Neural cell (in vitro differentiated cells): Measurements from ENCODE around the gene COLEC11. TPM values are rescaled to one million over a fixed set of nuclear protein-coding genes. Genes with fewer than 3 reads are reported as not detected.

Source experiments
- H2AFZ ChIP-seq: fragments of 200-600, 300-800 bp; sonication (generic), shearing (Covaris generic); 2 replicates; pipeline ENCODE4 v1.6.0; 2014; ENCODE audit warnings: low read depth, mild to moderate bottlenecking, antibody characterized with exemption, low read length, moderate library complexity
- H3F3A ChIP-seq: fragments of 200-600 bp; shearing (Covaris generic); 2 replicates; pipeline ENCODE4 v1.6.1; 2016; ENCODE audit warnings: mild to moderate bottlenecking, moderate library complexity, mixed read lengths, antibody characterized with exemption, low read length; ENCODE audit not compliant: insufficient read depth, poor library complexity, severe bottlenecking
- H3K27ac ChIP-seq: fragments of 200-600, 300-800 bp; sonication (generic), shearing (Covaris generic); 2 replicates; pipeline ENCODE4 v1.5.1; 2014; ENCODE audit warnings: mild to moderate bottlenecking, low read length, moderate library complexity
- H3K27me3 ChIP-seq: fragments of 300-800, 200-600 bp; sonication (generic), shearing (Covaris generic); 2 replicates; pipeline ENCODE4 v1.6.0; 2014; ENCODE audit warnings: mild to moderate bottlenecking, low read depth, low read length, moderate library complexity; ENCODE audit not compliant: insufficient read depth
- H3K36me3 ChIP-seq: fragments of 300-800, 200-600 bp; sonication (generic), shearing (Covaris generic); 2 replicates; pipeline ENCODE4 v1.5.1; 2014; ENCODE audit warnings: mild to moderate bottlenecking, antibody characterized with exemption, low read length, moderate library complexity; ENCODE audit not compliant: insufficient read depth
- H3K4me2 ChIP-seq: fragments of 300-800, 200-600 bp; sonication (generic), shearing (Covaris generic); 2 replicates; pipeline ENCODE4 v1.6.0; 2014; ENCODE audit warnings: mild to moderate bottlenecking, low read length
- H3K4me3 ChIP-seq: fragments of 300-800, 200-600 bp; sonication (generic), shearing (Covaris generic); 2 replicates; pipeline ENCODE4 v1.5.1; 2014; ENCODE audit warnings: mild to moderate bottlenecking, low read length, moderate library complexity
- H3K79me2 ChIP-seq: fragments of 200-600 bp; shearing (Covaris generic); replicated peaks from 2 replicates; pipeline ENCODE4 v1.6.0; 2014; ENCODE audit warnings: mild to moderate bottlenecking, low read length, moderate library complexity; ENCODE audit not compliant: insufficient read depth
- H3K9ac ChIP-seq: fragments of 300-800, 200-600 bp; sonication (generic), shearing (Covaris generic); 2 replicates; pipeline ENCODE4 v1.6.1; 2016; ENCODE audit warnings: mild to moderate bottlenecking, low read length, mixed read lengths
- H3K9me2 ChIP-seq: fragments of 200-600 bp; shearing (Covaris generic); 2 replicates; pipeline ENCODE4 v1.6.1; 2016; ENCODE audit warnings: mild to moderate bottlenecking, low read length, mixed read lengths; ENCODE audit not compliant: insufficient read depth
- H3K9me3 ChIP-seq: fragments of 200-600, 300-800 bp; sonication (generic), shearing (Covaris generic); 2 replicates; pipeline ENCODE4 v1.6.1; 2016; ENCODE audit warnings: mild to moderate bottlenecking, mixed run types, low read length, moderate library complexity, mixed read lengths
- H4K20me1 ChIP-seq: fragments of 200-600 bp; shearing (Covaris generic); 2 replicates; pipeline ENCODE4 v1.6.1; 2016; ENCODE audit warnings: mild to moderate bottlenecking, mixed run types; ENCODE audit not compliant: insufficient read depth
- EP300 ChIP-seq: fragments of 450-650 bp; conservative IDR thresholded peaks from 2 replicates; pipeline ENCODE4 v1.6.1; 2014; ENCODE audit warnings: antibody characterized with exemption, mild to moderate bottlenecking, moderate library complexity; ENCODE audit not compliant: poor library complexity, severe bottlenecking
- EZH2 ChIP-seq: fragments of 200-600, 300-800 bp; shearing (Covaris generic), sonication (generic); IDR thresholded peaks from 2 replicates; pipeline ENCODE4 v1.6.1; 2014; ENCODE audit warnings: antibody characterized with exemption, low read length, borderline replicate concordance, mild to moderate bottlenecking; ENCODE audit not compliant: insufficient read depth, poor library complexity, severe bottlenecking
- MXI1 ChIP-seq: fragments of 450-650 bp; conservative IDR thresholded peaks from 2 replicates; pipeline ENCODE4 v1.6.1; 2014; ENCODE audit warnings: antibody characterized with exemption, mild to moderate bottlenecking; ENCODE audit not compliant: poor library complexity, severe bottlenecking
- POLR2AphosphoS5 ChIP-seq: IDR thresholded peaks from 2 replicates; pipeline ENCODE4 v1.6.1; 2012
- RAD21 ChIP-seq: fragments of 450-650 bp; conservative IDR thresholded peaks from 2 replicates; pipeline ENCODE4 v1.6.1; 2014; ENCODE audit warnings: antibody characterized with exemption, mild to moderate bottlenecking, moderate library complexity
- REST ChIP-seq: IDR thresholded peaks from 2 replicates; pipeline ENCODE4 v1.6.1; 2012; ENCODE audit warnings: borderline replicate concordance
- SMC3 ChIP-seq: fragments of 450-650 bp; conservative IDR thresholded peaks from 2 replicates; pipeline ENCODE4 v1.6.1; 2014; ENCODE audit warnings: antibody characterized with exemption, mild to moderate bottlenecking, moderate library complexity; ENCODE audit not compliant: poor library complexity
- TAF1 ChIP-seq: IDR thresholded peaks from 2 replicates; pipeline ENCODE4 v1.6.1; 2012; ENCODE audit warnings: low read depth
- polyA plus RNA-seq: library from polyadenylated mRNA; depleted of rRNA; stranded (reverse); fragments of >200 nt; gene quantifications from 2 replicates; pipeline ENCODE4 v1.2.3, GENCODE V29; 2014
- TF ChIP-seq, protein P1 (sequence below): fragments of 450-650 bp; IDR thresholded peaks from 2 replicates; pipeline ENCODE4 v1.5.1; 2014; ENCODE audit warnings: antibody characterized with exemption, mild to moderate bottlenecking, moderate library complexity; ENCODE audit not compliant: poor library complexity, severe bottlenecking

The COLEC11 gene
- polyA plus RNA-seq, 1 donor from 2014 or later: 4.0 TPM

- Histone ChIP-seq H3K9me3 (no peaks in the 10 kb centered on the region), H3K9me2 (no peaks in the 10 kb centered on the region), H3K36me3 (no peaks in the 10 kb centered on the region), H3K27me3 (no peaks in the 10 kb centered on the region), H3F3A (no peaks in the 10 kb centered on the region), H4K20me1 (no peaks in the 10 kb centered on the region), H3K79me2 (no peaks in the 10 kb centered on the region), H3K27ac (no peak overlapping the region), H3K9ac (no peak overlapping the region), H3K4me3 (no peak overlapping the region), H2AFZ (no peak overlapping the region), H3K4me2 (no peak overlapping the region)
- TF ChIP-seq TAF1 (no peak), REST (no peak), MXI1 (no peak), EP300 (no peak), SMC3 (no peak), EZH2 (no peak), POLR2AphosphoS5 (no peak)
- TF ChIP-seq, protein P1, sequence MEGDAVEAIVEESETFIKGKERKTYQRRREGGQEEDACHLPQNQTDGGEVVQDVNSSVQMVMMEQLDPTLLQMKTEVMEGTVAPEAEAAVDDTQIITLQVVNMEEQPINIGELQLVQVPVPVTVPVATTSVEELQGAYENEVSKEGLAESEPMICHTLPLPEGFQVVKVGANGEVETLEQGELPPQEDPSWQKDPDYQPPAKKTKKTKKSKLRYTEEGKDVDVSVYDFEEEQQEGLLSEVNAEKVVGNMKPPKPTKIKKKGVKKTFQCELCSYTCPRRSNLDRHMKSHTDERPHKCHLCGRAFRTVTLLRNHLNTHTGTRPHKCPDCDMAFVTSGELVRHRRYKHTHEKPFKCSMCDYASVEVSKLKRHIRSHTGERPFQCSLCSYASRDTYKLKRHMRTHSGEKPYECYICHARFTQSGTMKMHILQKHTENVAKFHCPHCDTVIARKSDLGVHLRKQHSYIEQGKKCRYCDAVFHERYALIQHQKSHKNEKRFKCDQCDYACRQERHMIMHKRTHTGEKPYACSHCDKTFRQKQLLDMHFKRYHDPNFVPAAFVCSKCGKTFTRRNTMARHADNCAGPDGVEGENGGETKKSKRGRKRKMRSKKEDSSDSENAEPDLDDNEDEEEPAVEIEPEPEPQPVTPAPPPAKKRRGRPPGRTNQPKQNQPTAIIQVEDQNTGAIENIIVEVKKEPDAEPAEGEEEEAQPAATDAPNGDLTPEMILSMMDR: no peak
These were observed 80.8 kb downstream of the COLEC11 start for GRCh38 chr2:3675687-3676086.

- H3K4me2 ChIP-seq: no peak overlapping the region
- no peak overlapping the region for H2AFZ ChIP-seq
- H3K36me3 ChIP-seq: no peaks in the 10 kb centered on the region
- no peak overlapping the region for H3K27ac ChIP-seq
- no peaks in the 10 kb centered on the region for H3K27me3 ChIP-seq
- TF ChIP-seq REST: no peak
- no peak for TF ChIP-seq EZH2
- TF ChIP-seq TAF1: no peak
- TF ChIP-seq, protein P1: no peak
- no peak for TF ChIP-seq POLR2AphosphoS5
- TF ChIP-seq EP300: no peak
- no peak for TF ChIP-seq RAD21
- no peak for TF ChIP-seq SMC3
- no peak for TF ChIP-seq MXI1
- H3K79me2 ChIP-seq: no peaks in the 10 kb centered on the region
- H3K4me3 ChIP-seq: no peak overlapping the region
- no peaks in the 10 kb centered on the region for H3F3A ChIP-seq
- no peak overlapping the region for H3K9ac ChIP-seq
- no peaks in the 10 kb centered on the region for H4K20me1 ChIP-seq
- no peaks in the 10 kb centered on the region for H3K9me3 ChIP-seq
- no peaks in the 10 kb centered on the region for H3K9me2 ChIP-seq
These were observed 82.5 kb downstream of the COLEC11 start for GRCh38 chr2:3677436-3677835.
